Hepatocyte (in vitro differentiated cells): ENCODE data around the gene UNC13A.

Source experiments
- EZH2 ChIP-seq: fragments of 200-600 bp; sonication (generic); IDR thresholded peaks from 2 replicates; pipeline ENCODE4 v1.6.1; 2016; ENCODE audit warnings: antibody characterized with exemption, mild to moderate bottlenecking, borderline replicate concordance
- EZH2phosphoT487 ChIP-seq: fragments of 200-600 bp; sonication (generic); IDR thresholded peaks from one replicate; pipeline ENCODE4 v1.6.1; 2018; ENCODE audit warnings: antibody characterized with exemption, mild to moderate bottlenecking, low read depth, moderate library complexity; ENCODE audit not compliant: unreplicated experiment, severe bottlenecking
- TF ChIP-seq, protein P1 (sequence below): fragments of 200-600 bp; sonication (generic); IDR thresholded peaks from 2 replicates; pipeline ENCODE4 v1.5.1; 2016; ENCODE audit warnings: antibody characterized with exemption, mild to moderate bottlenecking; ENCODE audit not compliant: poor library complexity

- TF ChIP-seq, protein P1, sequence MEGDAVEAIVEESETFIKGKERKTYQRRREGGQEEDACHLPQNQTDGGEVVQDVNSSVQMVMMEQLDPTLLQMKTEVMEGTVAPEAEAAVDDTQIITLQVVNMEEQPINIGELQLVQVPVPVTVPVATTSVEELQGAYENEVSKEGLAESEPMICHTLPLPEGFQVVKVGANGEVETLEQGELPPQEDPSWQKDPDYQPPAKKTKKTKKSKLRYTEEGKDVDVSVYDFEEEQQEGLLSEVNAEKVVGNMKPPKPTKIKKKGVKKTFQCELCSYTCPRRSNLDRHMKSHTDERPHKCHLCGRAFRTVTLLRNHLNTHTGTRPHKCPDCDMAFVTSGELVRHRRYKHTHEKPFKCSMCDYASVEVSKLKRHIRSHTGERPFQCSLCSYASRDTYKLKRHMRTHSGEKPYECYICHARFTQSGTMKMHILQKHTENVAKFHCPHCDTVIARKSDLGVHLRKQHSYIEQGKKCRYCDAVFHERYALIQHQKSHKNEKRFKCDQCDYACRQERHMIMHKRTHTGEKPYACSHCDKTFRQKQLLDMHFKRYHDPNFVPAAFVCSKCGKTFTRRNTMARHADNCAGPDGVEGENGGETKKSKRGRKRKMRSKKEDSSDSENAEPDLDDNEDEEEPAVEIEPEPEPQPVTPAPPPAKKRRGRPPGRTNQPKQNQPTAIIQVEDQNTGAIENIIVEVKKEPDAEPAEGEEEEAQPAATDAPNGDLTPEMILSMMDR: no peak
- TF ChIP-seq EZH2 (no peak), EZH2phosphoT487 (no peak)
These were observed 61.0 kb downstream of the UNC13A start for GRCh38 chr19:17627161-17627560.
